ENCODE results near the gene GALNT14.
A peak's percentile ranks its signal among the peaks of the same experiment; 100 is the strongest.

Gene GALNT14

DNA sequence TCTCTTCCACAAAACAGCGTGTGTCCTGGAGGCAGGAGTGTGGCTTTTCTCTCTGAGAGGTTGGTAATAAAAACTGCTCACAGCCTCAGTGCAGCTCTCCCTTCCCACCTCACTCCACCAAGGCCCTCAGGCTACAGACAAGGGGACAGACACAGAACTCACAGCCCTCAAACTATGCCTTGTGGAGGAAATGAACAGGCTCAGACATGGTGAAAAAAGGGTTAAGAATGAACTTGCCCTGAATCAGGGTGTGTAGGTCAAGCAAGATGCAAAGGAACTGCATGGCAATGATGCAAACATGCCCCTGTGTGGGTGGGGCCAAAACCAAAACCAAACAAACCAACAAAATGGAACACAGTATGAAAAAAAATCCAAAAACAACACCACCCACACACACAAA is 125.8 kb downstream of the GALNT14 start:
- Histone ChIP-seq H3K79me2 (ENCODE audit: control insufficient read depth, insufficient read depth, low read length) (no peaks in the 10 kb centered on the region), H3K27ac (ENCODE audit: low read depth, low read length) (no peak overlapping the region), H3K56ac (ENCODE audit: low read length) (peak overlapping the region; percentile 52), H3K27me3 (ENCODE audit: insufficient read depth, low read length, poor library complexity) (no peaks in the 10 kb centered on the region), H3K9ac (ENCODE audit: low read length) (no peak overlapping the region), H3K79me1 (ENCODE audit: low read length) (no peaks in the 10 kb centered on the region), H4K5ac (ENCODE audit: low read length) (no peak overlapping the region), H3K4ac (ENCODE audit: low read depth, low read length) (no peak overlapping the region), H3K23ac (ENCODE audit: low read length) (peak overlapping the region; percentile 24), H3K4me3 (ENCODE audit: low read length) (no peak overlapping the region), H4K8ac (ENCODE audit: low read depth, low read length) (no peak overlapping the region), H3K18ac (ENCODE audit: low read length) (no peak overlapping the region), H2AK5ac (ENCODE audit: low read length) (no peak overlapping the region), H3K4me2 (ENCODE audit: low read length) (no peak overlapping the region), H2BK120ac (ENCODE audit: low read depth, low read length) (no peak overlapping the region), H2BK5ac (ENCODE audit: low read length) (no peak overlapping the region), H3K4me1 (ENCODE audit: control insufficient read depth, low read depth, low read length) (peaks cover 4% of the 10 kb centered on the region), H2BK15ac (replicated peaks; ENCODE audit: low read depth) (no peak overlapping the region), H3K36me3 (ENCODE audit: control insufficient read depth, insufficient read depth, low read length) (no peaks in the 10 kb centered on the region)
- DNase-seq: peak; percentile 14
- no CpG with 5 or more reads among the region's 1 CpG for WGBS (ENCODE audit: extremely low coverage, insufficient coverage, low lambda C conversion rate)

DNA sequence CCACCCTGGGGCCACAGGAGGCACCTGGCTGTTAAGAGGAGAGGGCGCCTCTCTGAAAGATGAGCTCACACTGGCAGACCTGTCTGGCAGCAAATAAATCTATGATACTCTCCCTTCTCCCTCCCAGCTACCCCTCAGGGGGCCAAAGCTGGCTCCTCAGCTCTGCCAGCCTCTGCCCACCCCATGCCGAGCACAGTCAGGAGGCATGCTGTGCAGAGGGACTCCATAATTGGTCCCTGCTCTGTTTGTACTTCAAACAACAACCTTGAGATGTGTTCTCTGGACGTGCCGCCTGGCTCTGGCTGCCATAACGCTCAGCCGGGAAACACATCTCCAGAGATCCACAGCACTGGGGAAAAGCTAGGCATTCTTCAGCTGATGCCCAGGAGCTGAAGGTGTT is 126.7 kb downstream of the GALNT14 start:
- H3K4ac ChIP-seq (ENCODE audit: low read depth, low read length): no peak overlapping the region
- H3K36me3 ChIP-seq (ENCODE audit: control insufficient read depth, insufficient read depth, low read length): no peaks in the 10 kb centered on the region
- H3K23ac ChIP-seq (ENCODE audit: low read length): no peak overlapping the region
- no peak overlapping the region for H3K4me2 ChIP-seq (ENCODE audit: low read length)
- no peaks in the 10 kb centered on the region for H3K79me2 ChIP-seq (ENCODE audit: control insufficient read depth, insufficient read depth, low read length)
- no peak overlapping the region for H2AK5ac ChIP-seq (ENCODE audit: low read length)
- H3K18ac ChIP-seq (ENCODE audit: low read length): no peak overlapping the region
- no peak overlapping the region for H2BK15ac ChIP-seq (replicated peaks; ENCODE audit: low read depth)
- DNase-seq: no peak
- H3K56ac ChIP-seq (ENCODE audit: low read length): no peak overlapping the region
- H3K4me1 ChIP-seq (ENCODE audit: control insufficient read depth, low read depth, low read length): peaks cover 4% of the 10 kb centered on the region
- H2BK120ac ChIP-seq (ENCODE audit: low read depth, low read length): no peak overlapping the region
- H4K8ac ChIP-seq (ENCODE audit: low read depth, low read length): no peak overlapping the region
- H4K5ac ChIP-seq (ENCODE audit: low read length): no peak overlapping the region
- no CpG with 5 or more reads among the region's 6 CpGs for WGBS (ENCODE audit: extremely low coverage, insufficient coverage, low lambda C conversion rate)
- H3K79me1 ChIP-seq (ENCODE audit: low read length): no peaks in the 10 kb centered on the region
- no peak overlapping the region for H3K9ac ChIP-seq (ENCODE audit: low read length)
- H2BK5ac ChIP-seq (ENCODE audit: low read length): no peak overlapping the region
- no peak overlapping the region for H3K4me3 ChIP-seq (ENCODE audit: low read length)
- no peaks in the 10 kb centered on the region for H3K27me3 ChIP-seq (ENCODE audit: insufficient read depth, low read length, poor library complexity)
- no peak overlapping the region for H3K27ac ChIP-seq (ENCODE audit: low read depth, low read length)

DNA sequence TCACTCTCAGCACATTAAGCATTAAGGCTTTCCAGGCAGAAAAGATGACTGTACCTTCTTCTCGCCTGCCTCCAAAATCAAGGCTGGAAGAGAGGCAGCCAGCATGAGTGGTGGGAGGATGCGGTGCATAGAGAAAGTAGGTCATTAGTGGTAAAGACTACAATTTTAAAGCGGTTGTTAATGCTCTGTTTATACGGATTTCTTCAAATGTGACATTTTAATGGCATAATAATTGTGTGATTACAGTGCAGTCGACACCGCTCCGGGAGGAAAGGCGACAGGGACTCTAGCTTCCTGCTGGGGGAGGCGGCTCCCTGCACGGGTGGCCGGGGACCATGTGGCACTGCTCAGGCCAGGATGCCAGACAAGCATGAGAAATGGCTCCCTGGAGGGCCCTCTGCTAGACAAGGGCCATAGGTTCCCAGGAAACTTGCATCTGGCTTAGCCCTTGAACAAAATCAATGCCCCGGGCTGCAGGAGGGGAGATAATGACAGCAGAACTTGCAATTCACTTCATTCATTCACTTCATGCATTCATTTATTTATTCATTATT is 129.6 kb downstream of the GALNT14 start:
- no CpG with 5 or more reads among the region's 12 CpGs for WGBS (ENCODE audit: extremely low coverage, insufficient coverage, low lambda C conversion rate)
- no peak overlapping the region for H3K9ac ChIP-seq (ENCODE audit: low read length)
- H3K4me3 ChIP-seq (ENCODE audit: low read length): no peak overlapping the region
- DNase-seq: no peak
- no peaks in the 10 kb centered on the region for H3K79me2 ChIP-seq (ENCODE audit: control insufficient read depth, insufficient read depth, low read length)
- peaks cover 4% of the 10 kb centered on the region for H3K4me1 ChIP-seq (ENCODE audit: control insufficient read depth, low read depth, low read length)
- H3K4me2 ChIP-seq (ENCODE audit: low read length): no peak overlapping the region
- no peak overlapping the region for H2BK5ac ChIP-seq (ENCODE audit: low read length)
- no peak overlapping the region for H3K23ac ChIP-seq (ENCODE audit: low read length)
- H4K8ac ChIP-seq (ENCODE audit: low read depth, low read length): no peak overlapping the region
- no peak overlapping the region for H3K4ac ChIP-seq (ENCODE audit: low read depth, low read length)
- H3K27me3 ChIP-seq (ENCODE audit: insufficient read depth, low read length, poor library complexity): no peaks in the 10 kb centered on the region
- H3K79me1 ChIP-seq (ENCODE audit: low read length): no peaks in the 10 kb centered on the region
- no peak overlapping the region for H2AK5ac ChIP-seq (ENCODE audit: low read length)
- H3K36me3 ChIP-seq (ENCODE audit: control insufficient read depth, insufficient read depth, low read length): no peaks in the 10 kb centered on the region
- H3K27ac ChIP-seq (ENCODE audit: low read depth, low read length): no peak overlapping the region
- H4K5ac ChIP-seq (ENCODE audit: low read length): no peak overlapping the region
- H3K56ac ChIP-seq (ENCODE audit: low read length): no peak overlapping the region
- H2BK120ac ChIP-seq (ENCODE audit: low read depth, low read length): no peak overlapping the region
- no peak overlapping the region for H3K18ac ChIP-seq (ENCODE audit: low read length)
- no peak overlapping the region for H2BK15ac ChIP-seq (replicated peaks; ENCODE audit: low read depth)

GRCh38 chr2:31004257-31004656 is 134.0 kb downstream of the GALNT14 start:
- Histone ChIP-seq H3K56ac (ENCODE audit: low read length) (no peak overlapping the region), H2BK15ac (replicated peaks; ENCODE audit: low read depth) (no peak overlapping the region), H2BK5ac (ENCODE audit: low read length) (no peak overlapping the region), H3K4me1 (ENCODE audit: control insufficient read depth, low read depth, low read length) (no peaks in the 10 kb centered on the region), H3K79me2 (ENCODE audit: control insufficient read depth, insufficient read depth, low read length) (no peaks in the 10 kb centered on the region), H3K4me3 (ENCODE audit: low read length) (no peak overlapping the region), H3K27me3 (ENCODE audit: insufficient read depth, low read length, poor library complexity) (no peaks in the 10 kb centered on the region), H2BK120ac (ENCODE audit: low read depth, low read length) (no peak overlapping the region), H3K23ac (ENCODE audit: low read length) (no peak overlapping the region), H3K4ac (ENCODE audit: low read depth, low read length) (no peak overlapping the region), H3K79me1 (ENCODE audit: low read length) (no peaks in the 10 kb centered on the region), H3K9ac (ENCODE audit: low read length) (no peak overlapping the region), H3K36me3 (ENCODE audit: control insufficient read depth, insufficient read depth, low read length) (no peaks in the 10 kb centered on the region), H4K5ac (ENCODE audit: low read length) (no peak overlapping the region), H2AK5ac (ENCODE audit: low read length) (no peak overlapping the region), H3K27ac (ENCODE audit: low read depth, low read length) (no peak overlapping the region), H4K8ac (ENCODE audit: low read depth, low read length) (no peak overlapping the region), H3K18ac (ENCODE audit: low read length) (no peak overlapping the region), H3K4me2 (ENCODE audit: low read length) (no peak overlapping the region)
- no peak for DNase-seq

GRCh38 chr2:31003749-31004148 is 134.5 kb downstream of the GALNT14 start:
- no peaks in the 10 kb centered on the region for H3K79me1 ChIP-seq (ENCODE audit: low read length)
- H3K4me2 ChIP-seq (ENCODE audit: low read length): no peak overlapping the region
- no peak overlapping the region for H4K5ac ChIP-seq (ENCODE audit: low read length)
- no peak overlapping the region for H3K4me3 ChIP-seq (ENCODE audit: low read length)
- H3K27ac ChIP-seq (ENCODE audit: low read depth, low read length): no peak overlapping the region
- H2BK15ac ChIP-seq (replicated peaks; ENCODE audit: low read depth): no peak overlapping the region
- no CpG with 5 or more reads among the region's 8 CpGs for WGBS (ENCODE audit: extremely low coverage, insufficient coverage, low lambda C conversion rate)
- no peak overlapping the region for H3K9ac ChIP-seq (ENCODE audit: low read length)
- H2AK5ac ChIP-seq (ENCODE audit: low read length): no peak overlapping the region
- no peaks in the 10 kb centered on the region for H3K27me3 ChIP-seq (ENCODE audit: insufficient read depth, low read length, poor library complexity)
- no peaks in the 10 kb centered on the region for H3K36me3 ChIP-seq (ENCODE audit: control insufficient read depth, insufficient read depth, low read length)
- no peaks in the 10 kb centered on the region for H3K4me1 ChIP-seq (ENCODE audit: control insufficient read depth, low read depth, low read length)
- no peak for DNase-seq
- no peak overlapping the region for H3K18ac ChIP-seq (ENCODE audit: low read length)
- no peak overlapping the region for H4K8ac ChIP-seq (ENCODE audit: low read depth, low read length)
- H3K23ac ChIP-seq (ENCODE audit: low read length): no peak overlapping the region
- H2BK5ac ChIP-seq (ENCODE audit: low read length): no peak overlapping the region
- H2BK120ac ChIP-seq (ENCODE audit: low read depth, low read length): no peak overlapping the region
- no peak overlapping the region for H3K56ac ChIP-seq (ENCODE audit: low read length)
- no peak overlapping the region for H3K4ac ChIP-seq (ENCODE audit: low read depth, low read length)
- H3K79me2 ChIP-seq (ENCODE audit: control insufficient read depth, insufficient read depth, low read length): no peaks in the 10 kb centered on the region

DNA sequence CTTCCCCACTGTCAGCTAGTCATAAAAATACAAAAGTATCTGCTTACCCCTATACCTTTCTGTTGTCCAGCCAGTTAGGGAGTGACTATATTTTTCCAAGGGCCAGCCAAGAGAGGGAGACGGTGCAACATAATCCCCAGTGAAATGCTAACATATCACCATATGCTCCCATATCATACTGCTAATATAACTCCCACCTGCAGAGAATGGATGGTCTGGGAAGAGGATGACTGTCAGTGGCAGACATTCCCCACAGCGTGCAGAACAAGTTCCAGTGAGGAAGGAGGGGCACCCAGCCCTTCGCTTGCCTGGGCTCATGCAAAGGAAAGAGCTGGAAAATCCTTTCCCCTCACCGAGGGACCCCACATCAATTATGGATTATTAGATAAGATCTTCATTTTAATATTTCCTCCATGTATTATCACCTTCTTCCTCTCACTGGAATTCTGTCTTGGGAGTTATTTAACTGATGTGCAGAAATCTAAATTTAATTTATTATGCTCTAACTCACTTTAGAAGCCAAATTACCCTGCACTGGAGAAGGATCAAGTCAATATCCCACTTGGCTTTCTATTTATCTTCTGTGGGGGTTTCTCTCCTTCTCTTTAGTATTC is 135.6 kb downstream of the GALNT14 start:
- Histone ChIP-seq H3K36me3 (ENCODE audit: control insufficient read depth, insufficient read depth, low read length) (no peaks in the 10 kb centered on the region), H2BK5ac (ENCODE audit: low read length) (no peak overlapping the region), H3K4me3 (ENCODE audit: low read length) (no peak overlapping the region), H3K23ac (ENCODE audit: low read length) (no peak overlapping the region), H2BK120ac (ENCODE audit: low read depth, low read length) (no peak overlapping the region), H3K4me1 (ENCODE audit: control insufficient read depth, low read depth, low read length) (no peaks in the 10 kb centered on the region), H4K8ac (ENCODE audit: low read depth, low read length) (no peak overlapping the region), H3K79me1 (ENCODE audit: low read length) (no peaks in the 10 kb centered on the region), H3K9ac (ENCODE audit: low read length) (no peak overlapping the region), H4K5ac (ENCODE audit: low read length) (no peak overlapping the region), H3K56ac (ENCODE audit: low read length) (no peak overlapping the region), H3K4me2 (ENCODE audit: low read length) (no peak overlapping the region), H3K27me3 (ENCODE audit: insufficient read depth, low read length, poor library complexity) (no peaks in the 10 kb centered on the region), H2AK5ac (ENCODE audit: low read length) (no peak overlapping the region), H3K79me2 (ENCODE audit: control insufficient read depth, insufficient read depth, low read length) (no peaks in the 10 kb centered on the region), H3K4ac (ENCODE audit: low read depth, low read length) (no peak overlapping the region), H3K18ac (ENCODE audit: low read length) (no peak overlapping the region), H3K27ac (ENCODE audit: low read depth, low read length) (no peak overlapping the region), H2BK15ac (replicated peaks; ENCODE audit: low read depth) (no peak overlapping the region)
- DNase-seq: no peak
- WGBS (ENCODE audit: extremely low coverage, insufficient coverage, low lambda C conversion rate): no CpG with 5 or more reads among the region's 4 CpGs

All from mesendoderm (in vitro differentiated cells).